Activated naive CD4-positive, alpha-beta T cell treated with anti-CD3 and anti-CD28 coated beads, Interleukin-2, amount 50 U/mL, for 24 hours (primary cell): ENCODE data around the gene RGS3.

Experiments used
- H3K27ac Mint-ChIP-seq: one replicate; pipeline ENCODE4 v1.8.0; 2021; ENCODE audit warnings: mild to moderate bottlenecking, mixed read lengths
- H3K27me3 Mint-ChIP-seq: one replicate; pipeline ENCODE4 v1.8.0; 2021; ENCODE audit warnings: mixed read lengths
- H3K36me3 Mint-ChIP-seq: one replicate; pipeline ENCODE4 v1.8.0; 2021; ENCODE audit warnings: mixed read lengths
- H3K4me1 Mint-ChIP-seq: one replicate; pipeline ENCODE4 v1.8.0; 2021; ENCODE audit warnings: mixed read lengths
- H3K4me3 Mint-ChIP-seq: one replicate; pipeline ENCODE4 v1.8.0; 2021; ENCODE audit warnings: mild to moderate bottlenecking, mixed read lengths
- H3K9me3 Mint-ChIP-seq: one replicate; pipeline ENCODE4 v1.8.0; 2021; ENCODE audit warnings: mixed read lengths

The RGS3 gene

GRCh38 chr9:113645227-113645977 is 181.9 kb downstream of the RGS3 start:
- Mint-ChIP-seq H3K27ac (no peak overlapping the region), H3K4me3 (no peak overlapping the region), H3K36me3 (no peaks in the 10 kb centered on the region), H3K27me3 (peaks cover 3% of the 10 kb centered on the region), H3K9me3 (no peaks in the 10 kb centered on the region), H3K4me1 (no peaks in the 10 kb centered on the region)

- no peaks in the 10 kb centered on the region for H3K9me3 Mint-ChIP-seq
- H3K4me3 Mint-ChIP-seq = no peak overlapping the region
- no peaks in the 10 kb centered on the region for H3K36me3 Mint-ChIP-seq
- peaks cover 3% of the 10 kb centered on the region for H3K27me3 Mint-ChIP-seq
- no peak overlapping the region for H3K27ac Mint-ChIP-seq
- H3K4me1 Mint-ChIP-seq = no peaks in the 10 kb centered on the region
Observed at GRCh38 chr9:113645978-113646253, 182.4 kb downstream of the RGS3 start.

DNA sequence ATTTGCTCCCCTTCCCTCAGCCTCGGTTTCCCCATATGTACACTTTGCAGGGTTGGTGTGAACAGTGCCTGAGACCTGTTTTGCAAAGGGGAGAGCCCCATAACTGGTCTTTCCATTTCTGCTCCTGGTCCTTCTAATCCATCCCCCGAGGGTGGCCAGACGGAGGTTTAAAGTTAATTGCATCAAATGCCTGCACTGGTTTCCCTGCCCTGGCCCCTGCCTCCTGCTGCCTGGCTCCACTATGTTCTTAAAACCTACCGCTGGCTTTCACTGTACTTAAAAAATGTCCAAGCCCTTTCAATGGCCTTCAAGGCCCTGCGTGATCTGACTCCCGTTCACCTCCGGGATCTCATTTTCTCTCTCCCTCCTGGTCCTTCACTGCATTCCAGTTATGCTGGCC is 183.0 kb downstream of the RGS3 start:
- H3K4me3 Mint-ChIP-seq = no peak overlapping the region
- H3K9me3 Mint-ChIP-seq = no peaks in the 10 kb centered on the region
- no peaks in the 10 kb centered on the region for H3K36me3 Mint-ChIP-seq
- no peaks in the 10 kb centered on the region for H3K4me1 Mint-ChIP-seq
- H3K27me3 Mint-ChIP-seq = peaks cover 3% of the 10 kb centered on the region
- H3K27ac Mint-ChIP-seq = no peak overlapping the region
